Right renal cortex interstitium (tissue), 3 donors: ENCODE results near the gene CLIP1. TPM values are rescaled to one million over a fixed set of nuclear protein-coding genes. Genes with fewer than 3 reads are reported as not detected.

Experiments used
- DNase-seq, 3 donors: peaks; one replicate each; pipeline ENCODE4 v3.0.0-alpha.2; 2013; ENCODE audit warnings: low read depth in 3 of 3, low spot score in 2 of 3
- polyA plus RNA-seq, 3 donors: library from polyadenylated mRNA; unstranded; fragments of 120-200 nt; gene quantifications; one replicate each; pipeline ENCODE4 v1.2.1, GENCODE V29; 2013; ENCODE audit not compliant: insufficient read length in 3 of 3

CLIP1 gene
- polyA plus RNA-seq, 3 donors: 41.1 to 43.0 (median 41.9) TPM

DNA sequence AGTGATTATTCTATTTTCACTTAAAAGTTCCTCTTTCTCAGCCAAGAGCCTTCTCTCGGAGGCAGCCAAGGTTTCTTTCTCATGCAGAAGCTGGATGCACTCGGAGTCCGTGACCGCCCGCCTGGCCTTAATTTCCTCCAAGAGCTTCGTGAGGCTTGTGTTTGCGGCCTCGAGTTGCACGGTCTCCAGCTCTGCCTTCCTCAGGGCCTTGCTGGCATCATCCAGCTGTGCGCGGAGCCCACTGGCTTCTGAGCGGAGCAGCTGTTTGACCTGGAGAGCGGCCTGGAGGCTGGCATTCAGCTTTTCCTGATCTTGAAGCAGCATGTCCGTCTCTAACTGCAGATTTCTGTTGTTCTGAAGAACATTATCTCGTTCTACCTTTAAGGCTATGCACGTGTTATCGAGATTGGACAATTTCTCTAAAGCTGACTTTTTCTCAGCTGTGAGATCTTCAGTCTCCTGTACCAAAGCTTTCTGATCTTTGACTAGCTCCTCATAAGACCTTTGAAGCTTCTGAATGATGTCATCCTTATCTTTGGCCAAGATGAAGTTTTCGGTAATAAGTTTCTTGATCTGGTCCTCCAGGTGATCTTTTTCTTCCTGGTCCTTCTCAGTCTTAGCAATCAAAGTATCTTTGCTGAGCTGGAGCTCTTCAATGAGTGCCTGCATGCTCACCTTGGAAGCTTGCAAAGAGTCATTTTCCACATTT, 99.0 kb downstream of the CLIP1 start:
- DNase-seq: no peak

DNA sequence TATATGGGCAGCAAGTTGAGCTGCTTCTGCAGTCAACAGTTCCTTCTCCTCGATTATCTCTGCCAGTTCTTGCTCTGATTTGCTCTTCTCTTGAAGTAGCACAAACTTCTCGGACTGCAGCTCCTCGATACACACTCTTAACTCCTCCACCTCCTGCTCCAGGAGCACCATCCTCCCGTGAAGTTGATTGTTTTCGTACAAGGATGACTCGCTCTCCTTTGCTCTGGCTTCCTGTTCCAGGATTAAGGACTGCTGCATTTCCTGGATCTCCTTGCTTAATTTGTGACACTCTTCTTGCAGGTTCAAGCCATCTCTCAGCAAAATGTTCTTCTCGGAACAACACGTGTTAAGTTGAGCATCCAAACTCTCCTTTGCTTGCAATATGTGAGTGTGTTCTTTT, 100.0 kb downstream of the CLIP1 start:
- no peak for DNase-seq

DNA sequence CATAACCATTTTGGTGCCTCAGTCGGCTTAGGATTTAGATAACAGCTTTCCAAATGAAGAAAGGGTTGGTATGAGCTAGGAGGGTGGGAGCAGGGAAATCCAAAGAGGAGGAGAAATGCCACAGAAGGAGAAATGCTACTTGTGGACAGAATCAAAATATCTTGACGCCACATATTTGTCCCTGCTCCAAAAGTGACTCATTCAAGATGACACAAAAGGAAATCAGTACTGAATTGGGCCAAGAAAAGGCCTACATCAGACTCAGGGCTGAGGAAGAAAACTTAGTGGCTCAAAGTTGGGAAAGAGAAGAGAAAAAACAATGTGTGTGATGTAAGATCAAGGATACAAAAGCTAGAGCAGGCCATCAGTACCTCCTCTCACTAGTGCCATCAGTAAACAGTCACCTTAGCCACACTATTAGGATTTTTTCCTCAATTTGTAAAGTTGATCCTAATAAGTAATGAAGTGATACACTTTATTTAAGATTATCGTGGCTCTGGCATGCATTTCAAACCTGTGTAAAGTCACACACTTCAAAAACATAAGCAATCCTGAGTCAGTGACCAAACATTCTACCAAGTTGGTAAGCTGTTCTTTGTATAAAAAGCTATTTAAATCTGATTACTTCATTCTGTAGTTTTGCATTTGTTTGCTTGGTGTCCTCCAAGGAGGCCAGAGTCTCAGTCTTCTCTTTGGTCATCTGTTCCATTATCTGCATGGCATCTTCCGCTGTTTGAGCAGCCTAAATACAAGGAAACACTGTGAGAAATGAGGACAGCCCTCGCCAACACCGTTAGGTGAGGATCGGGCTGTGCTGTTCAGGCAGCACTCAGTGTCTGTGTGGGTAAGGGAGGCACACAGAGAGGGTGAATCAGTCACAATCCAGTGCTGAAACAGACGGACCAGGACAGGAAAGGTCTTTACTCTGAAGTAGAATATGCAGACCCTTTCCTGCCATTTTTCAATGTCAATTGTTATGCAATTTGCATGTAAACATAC, 103.6 kb downstream of the CLIP1 start:
- no peak for DNase-seq

DNA sequence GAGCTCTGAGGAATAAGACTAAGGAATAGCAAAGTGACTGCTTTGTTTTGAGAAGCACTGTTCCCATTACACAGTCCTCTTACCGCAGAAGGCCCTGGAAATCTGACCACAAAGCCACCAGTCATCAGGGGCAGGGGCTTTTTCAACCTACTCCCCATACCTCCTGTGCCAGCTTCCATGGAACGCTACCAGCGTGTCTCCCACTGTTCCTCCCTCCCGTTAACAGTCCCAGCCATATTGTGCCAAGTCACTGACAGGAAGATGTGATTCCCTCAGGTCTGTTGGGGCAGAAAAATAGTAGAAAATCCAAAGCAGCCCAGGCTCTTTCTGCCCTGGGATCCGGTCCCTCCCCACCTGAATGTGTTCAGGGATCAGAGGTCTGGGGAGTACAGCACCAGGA, 109.5 kb downstream of the CLIP1 start:
- no peak for DNase-seq

DNA sequence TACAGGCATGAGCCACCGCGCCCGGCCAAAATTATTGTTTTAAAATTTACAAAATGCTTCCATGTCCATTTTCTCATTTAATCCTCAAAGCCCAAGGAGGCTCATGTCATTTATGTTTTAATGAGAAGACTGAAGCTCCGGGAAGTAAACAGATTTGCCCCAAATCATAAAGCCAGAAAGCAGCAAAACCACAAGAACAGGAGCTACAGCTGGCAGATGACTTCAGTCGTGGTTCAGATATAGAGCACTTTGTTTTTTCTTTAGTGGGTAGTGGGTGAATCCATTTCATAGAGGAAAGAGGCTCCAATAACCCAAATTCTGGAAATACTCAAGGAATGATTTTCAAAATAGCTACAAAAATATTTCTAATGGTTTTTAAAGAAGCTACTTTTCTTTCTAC, 110.8 kb downstream of the CLIP1 start:
- no peak for DNase-seq

DNA sequence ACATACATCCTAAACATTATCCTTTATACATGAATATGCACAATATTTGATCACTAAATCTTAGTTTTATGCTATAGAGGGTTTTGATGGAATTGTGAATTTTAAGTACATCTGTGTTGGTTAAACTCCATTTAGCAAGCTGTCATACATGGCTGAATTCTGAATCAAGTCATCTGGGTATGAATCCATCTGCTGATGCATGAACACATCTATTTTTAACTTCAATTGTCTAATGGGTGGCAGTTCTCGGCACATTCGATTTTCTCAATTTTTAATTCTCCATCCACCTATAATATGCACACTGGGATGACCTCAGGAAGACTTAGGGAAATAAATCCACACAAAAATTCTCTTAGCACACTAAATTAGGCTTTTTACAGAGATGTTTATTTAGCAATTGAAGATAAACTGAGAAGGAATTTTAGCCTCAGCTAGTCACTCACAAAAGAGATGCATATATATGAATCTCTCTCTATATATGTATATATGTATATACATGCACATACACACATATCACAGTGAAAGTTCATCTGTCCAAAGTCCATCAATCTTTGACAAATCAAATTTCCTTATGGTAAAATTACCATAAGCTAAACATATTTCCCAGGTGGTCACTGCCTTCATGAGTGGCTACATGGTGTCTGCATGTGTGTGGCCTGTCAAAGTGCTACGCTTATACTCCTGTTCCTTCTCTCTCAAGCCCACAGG, 111.7 kb downstream of the CLIP1 start:
- DNase-seq: no peak

DNA sequence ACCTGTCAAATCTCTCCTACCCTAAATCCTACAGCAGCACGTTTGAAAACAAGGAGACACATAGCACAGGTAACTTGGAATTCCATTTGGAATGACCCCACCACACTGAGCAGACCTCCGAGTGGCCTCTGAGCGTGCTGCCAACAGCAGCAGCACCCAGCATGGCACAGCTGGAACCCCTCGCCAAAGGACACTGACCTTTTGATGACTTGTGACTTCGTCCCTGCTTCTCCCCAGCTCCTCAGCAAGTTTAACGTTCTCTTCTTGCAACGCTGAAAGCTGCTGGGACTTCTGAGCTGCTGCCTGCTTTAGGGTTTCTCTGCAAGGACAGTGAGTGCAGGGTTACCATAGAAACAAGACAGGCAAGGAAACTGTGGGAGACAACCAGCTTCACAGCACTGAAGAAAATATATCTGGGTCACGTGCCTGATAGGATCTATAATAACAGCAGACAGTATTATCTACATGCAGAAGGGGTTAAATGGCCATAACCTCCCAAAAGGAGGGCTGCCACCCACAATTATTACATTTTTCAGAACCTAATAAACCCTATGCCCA, 112.8 kb downstream of the CLIP1 start:
- DNase-seq: no peak

DNA sequence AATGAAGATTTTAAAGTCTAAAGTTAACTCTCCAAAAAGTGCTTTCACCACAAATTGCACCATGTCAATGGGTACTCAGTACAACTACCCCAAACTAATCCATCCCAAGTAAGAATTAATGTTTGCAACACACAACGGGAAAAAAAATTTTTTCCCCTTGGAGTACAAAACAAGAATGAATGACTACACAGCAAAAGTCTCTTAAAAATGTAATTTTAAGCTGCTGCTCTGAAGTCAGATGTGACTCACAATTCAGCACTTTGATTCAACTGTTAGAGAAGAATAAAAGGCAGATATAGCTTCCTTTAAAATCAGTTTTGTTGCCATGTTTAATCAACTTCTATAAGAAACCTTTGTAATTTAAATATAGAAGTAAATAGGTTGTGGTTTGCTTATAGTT, 113.7 kb downstream of the CLIP1 start:
- DNase-seq: no peak

DNA sequence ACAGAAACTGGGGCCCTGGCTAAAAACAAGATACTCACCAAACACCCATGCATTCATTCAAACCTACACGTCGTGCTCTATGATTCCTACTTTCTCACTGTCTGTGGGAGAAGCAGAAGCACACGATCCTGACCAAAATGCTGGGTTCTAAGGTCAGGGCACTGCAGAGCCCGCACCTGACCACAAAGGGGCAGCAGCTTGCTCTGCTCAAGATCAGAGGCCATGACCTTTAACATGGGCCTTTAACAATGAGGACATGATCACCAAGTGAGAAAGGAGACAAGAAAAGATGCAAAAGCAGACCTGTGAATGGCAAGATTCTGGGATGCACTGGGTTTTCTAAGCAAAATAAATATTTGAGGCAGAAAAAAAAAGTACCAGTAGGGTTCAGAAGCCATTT, 116.1 kb downstream of the CLIP1 start:
- DNase-seq: no peak

DNA sequence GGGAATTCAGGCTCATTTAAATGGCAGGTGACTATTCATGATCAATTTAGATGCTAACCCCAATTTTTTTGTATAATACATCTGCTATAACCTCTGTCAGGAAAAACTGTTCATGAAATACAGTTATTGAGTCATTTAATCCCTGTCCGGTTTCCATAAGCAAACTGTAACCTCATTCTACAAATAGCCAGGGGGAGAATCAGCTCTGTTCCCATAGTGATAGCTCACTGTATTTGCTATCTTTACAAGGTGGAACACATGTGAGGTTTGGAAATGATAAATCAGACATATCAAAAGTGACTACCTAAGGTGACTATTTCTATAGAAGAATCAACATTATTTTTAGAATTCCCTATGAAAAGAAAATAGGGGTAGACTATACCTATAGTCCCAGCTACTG, 117.5 kb downstream of the CLIP1 start:
- DNase-seq: no peak

DNA sequence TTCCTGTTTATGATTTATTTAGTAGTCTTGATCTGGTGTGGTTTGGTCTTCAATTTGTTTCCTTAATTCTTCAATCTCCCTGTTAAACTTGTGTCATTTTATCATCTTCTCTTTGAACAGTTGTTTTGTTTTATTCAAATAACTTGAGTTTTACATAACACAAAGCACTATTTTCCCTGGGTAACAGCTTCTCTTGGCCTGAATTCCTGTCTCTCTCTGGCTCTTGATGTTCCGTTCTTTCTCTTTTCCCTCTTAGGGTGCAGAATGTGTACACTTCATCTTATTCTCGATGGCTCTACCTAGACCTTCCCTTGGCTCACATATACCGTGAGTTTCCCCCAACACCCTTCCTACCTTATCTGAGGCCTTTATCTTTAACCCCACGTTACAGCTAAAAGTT, 119.4 kb downstream of the CLIP1 start:
- DNase-seq: no peak

DNA sequence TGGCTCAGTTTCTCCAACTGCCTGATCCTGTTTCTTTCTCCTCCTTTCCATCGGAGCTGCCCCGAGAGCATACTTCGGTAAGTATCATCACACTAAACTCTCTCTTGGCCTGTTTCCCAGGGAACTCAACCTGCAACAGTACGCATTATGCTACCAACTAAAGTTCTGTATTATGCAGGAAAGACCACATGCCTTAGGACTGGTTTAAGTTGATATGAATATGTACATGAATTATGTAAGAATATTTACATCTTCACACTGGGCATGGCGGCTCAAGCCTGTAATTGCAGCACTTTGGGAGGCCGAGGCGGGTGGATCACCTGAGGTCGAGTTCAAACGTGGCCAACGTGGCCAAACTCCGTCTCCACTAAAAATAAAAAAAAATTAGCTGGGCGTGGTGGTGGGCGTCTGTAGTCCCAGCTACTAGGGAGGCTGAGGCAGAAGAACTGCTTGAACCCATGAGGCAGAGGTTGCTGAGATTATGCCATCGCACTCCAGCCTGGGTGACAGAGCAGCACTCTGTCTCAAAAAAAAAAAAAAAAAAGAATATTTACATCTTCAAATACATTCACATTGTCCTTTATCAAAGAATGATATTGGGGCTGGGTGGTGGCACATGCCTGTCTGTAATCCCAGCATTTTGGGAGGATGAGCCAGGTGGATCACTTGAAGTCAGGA, 124.3 kb downstream of the CLIP1 start:
- DNase-seq: no peak

DNA sequence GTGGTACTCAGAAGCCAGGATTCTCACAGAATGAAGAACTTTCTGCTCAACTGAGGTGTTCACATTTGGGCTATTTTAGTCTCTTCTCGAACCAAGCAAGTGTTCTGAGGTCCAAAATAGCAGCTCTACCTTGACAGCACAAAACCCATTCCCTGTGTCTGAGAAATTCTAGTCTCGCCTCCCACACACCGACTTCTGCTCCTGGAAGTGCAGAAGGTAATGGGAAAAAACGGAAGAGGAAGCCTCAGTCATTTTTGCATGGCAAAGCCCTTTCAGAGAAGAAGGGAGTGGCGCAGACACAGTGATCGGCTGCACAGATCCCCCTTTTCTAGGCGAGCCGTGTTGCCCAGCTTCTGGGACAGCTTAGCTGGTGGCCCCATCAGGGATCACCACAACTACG, 125.0 kb downstream of the CLIP1 start:
- no peak for DNase-seq

DNA sequence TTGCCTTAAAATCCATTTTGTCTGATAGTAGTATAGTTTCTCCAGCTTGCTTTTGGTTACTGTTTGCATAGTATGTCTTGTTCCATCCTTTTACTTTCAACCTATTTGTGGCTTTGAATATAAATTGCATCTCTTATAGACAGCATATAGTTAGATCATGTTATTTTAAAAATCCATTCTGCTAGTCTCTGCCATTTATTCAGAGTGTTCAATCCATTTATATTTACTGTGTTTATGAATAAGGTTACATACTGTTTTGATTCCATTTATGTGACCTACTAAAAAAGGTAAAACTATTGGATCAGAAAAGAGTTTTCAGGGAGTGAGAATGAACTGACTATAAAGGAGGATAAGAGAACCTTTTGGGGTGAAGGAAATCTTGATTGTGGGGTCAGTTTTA, 126.6 kb downstream of the CLIP1 start:
- DNase-seq: no peak

DNA sequence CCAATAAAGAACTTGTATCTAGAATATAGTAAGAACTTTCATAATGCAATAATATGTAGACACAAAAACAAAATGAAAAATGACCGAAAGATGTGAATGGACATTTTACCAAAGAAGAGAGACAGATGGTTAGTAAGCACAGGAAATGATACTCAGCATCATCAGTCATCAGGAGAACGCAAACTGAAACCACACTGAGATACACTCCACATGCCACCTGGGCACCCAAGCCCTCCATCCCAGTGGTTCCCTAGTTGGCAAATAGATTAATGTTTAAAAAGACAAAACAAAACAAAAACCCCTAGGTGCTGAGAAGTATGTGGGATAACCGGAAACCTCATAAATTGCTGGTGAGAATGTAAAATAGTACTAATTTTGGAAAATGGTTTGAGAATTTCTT, 129.4 kb downstream of the CLIP1 start:
- DNase-seq: no peak

DNA sequence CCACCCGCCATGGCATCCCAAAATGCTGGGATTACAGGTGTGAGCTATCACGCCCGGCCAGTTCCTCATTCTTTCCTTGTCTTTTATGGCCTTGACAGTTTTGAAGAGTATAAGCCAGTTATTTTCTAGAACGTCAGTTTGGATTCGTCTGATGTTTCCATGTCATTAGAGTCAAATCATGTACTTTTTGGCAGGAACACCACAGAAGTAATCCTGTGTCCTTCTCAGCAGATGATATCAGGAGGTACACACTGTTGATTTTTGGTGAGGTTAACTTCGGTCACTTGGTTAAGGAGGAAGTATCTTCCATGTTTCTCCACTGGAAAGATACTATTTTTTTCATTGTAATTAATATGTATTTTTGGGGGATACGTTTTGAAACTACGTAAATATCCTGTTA, 131.0 kb downstream of the CLIP1 start:
- no peak for DNase-seq

DNA sequence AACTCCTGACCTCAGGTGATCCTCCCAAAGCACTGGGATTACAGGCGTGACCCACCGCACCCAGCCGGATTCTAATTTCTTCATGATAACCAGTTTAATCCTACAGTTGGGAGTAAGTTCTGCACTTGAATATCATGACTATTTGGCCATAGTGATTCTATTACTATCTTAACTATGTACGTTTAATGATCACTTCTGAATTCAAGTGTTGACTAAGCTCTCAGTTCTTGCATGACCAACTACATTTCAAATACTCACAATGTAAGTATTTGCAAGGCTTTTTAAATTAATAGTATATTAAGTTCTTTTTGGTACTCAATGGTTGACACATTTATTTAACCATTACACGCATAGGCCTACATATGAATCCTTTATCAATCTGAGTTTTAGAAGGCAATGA, 138.8 kb downstream of the CLIP1 start:
- DNase-seq: no peak

DNA sequence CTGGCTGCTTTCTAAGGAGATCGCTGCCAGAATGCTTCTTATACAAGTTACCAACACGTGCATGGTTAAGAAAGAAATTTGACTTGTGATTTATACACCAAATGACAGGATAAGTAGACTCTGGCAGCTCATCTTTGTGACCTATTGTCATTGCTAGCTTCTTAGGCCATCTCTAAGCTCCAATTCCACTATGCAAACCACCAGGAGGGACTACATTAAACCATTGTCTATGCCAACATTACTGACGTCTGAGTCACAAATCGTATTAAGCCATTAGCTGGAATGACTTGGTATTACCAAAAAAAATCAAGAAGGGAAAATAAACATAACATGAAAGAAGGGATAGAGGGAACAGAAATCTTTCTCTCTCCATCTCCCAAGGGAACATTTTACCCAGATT, 140.4 kb downstream of the CLIP1 start:
- DNase-seq: no peak

DNA sequence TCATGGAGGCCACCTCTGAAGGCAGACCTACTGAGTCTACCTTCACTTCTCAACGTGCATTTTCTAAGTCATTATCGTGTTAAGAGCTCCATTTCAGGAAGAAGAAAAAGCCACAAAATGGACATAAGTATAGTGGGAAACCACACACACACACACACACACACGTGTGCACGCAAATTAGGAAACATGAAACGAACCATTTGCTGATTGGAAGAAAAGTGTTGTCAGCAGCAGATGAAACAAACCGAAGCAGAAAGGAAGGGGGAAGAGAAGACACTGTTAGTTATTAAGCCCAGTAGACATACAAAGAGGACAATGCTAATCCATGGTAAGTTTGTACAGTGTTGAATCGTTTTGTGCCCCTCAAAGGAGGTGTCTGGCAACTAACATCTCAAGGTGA, 146.2 kb downstream of the CLIP1 start:
- no peak for DNase-seq

DNA sequence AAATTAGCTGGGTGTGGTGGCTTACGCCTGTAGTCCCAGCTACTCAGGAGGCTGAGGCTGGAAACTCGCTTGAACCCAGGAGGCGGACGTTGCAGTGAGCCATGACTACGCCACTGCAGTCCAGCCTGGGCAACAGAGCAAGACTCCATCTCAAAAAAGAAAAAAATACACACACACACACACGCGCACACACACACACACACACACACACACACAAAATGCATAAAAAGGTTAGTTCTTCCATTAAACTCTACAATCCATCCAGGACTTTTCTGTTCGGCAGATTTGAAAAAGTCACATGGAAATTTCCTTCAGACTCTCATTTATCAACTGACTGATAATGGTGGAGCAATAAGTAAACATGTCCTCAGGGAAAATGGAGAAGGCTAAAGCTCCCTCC, 147.0 kb downstream of the CLIP1 start:
- DNase-seq: no peak
